ENCODE measurements around the gene EIF4B. TPM values are rescaled to one million over a fixed set of nuclear protein-coding genes. Genes with fewer than 3 reads are reported as not detected.

EIF4B gene
- total RNA-seq, 3 donors from 2014 or later = 341 to 535 (median 345) TPM

- intact Hi-C loops (cut with DNase I, micrococcal nuclease) = loop anchor here in 1 of 2 donors (5.0 kb wide), 1 partner anchor 68 kb away; no protein-coding TSS in a partner anchor
- Histone ChIP-seq H3K4me1 (ENCODE audit: low read depth) (peaks cover 6% of the 10 kb centered on the region), H3K4me3 (no peak overlapping the region), H3K9me3 (no peaks in the 10 kb centered on the region), H3K36me3 (ENCODE audit: low read depth) (no peaks in the 10 kb centered on the region)
- ATAC-seq (peak; percentile 84), DNase-seq (peak; percentile 72 to 93 (median 80))
- no peak for TF ChIP-seq CTCF (IDR thresholded peaks at IDR 0.05)
Measured at GRCh38 chr12:52969828-52970569, 36.3 kb upstream of the EIF4B start.

GRCh38 chr12:52971679-52972329 is 34.5 kb upstream of the EIF4B start:
- Histone ChIP-seq H3K4me1 (ENCODE audit: low read depth) (peaks cover 15% of the 10 kb centered on the region), H3K9me3 (no peaks in the 10 kb centered on the region), H3K4me3 (no peak overlapping the region), H3K36me3 (ENCODE audit: low read depth) (no peaks in the 10 kb centered on the region)
- intact Hi-C loops (cut with DNase I, micrococcal nuclease) = loop anchor here in 1 of 2 donors (5.0 kb wide), 1 partner anchor 70 kb away; no protein-coding TSS in a partner anchor
- DNase-seq (peak; percentile 55 to 63 (median 60)), ATAC-seq (peak; percentile 74)
- TF ChIP-seq CTCF (IDR thresholded peaks at IDR 0.05) = no peak

GRCh38 chr12:52975204-52975603 is 31.1 kb upstream of the EIF4B start:
- ATAC-seq = peak; percentile 12
- Histone ChIP-seq H3K36me3 (ENCODE audit: low read depth) (no peaks in the 10 kb centered on the region), H3K4me3 (no peak overlapping the region), H3K9me3 (no peaks in the 10 kb centered on the region), H3K4me1 (ENCODE audit: low read depth) (peaks cover 15% of the 10 kb centered on the region)
- intact Hi-C loops (cut with DNase I, micrococcal nuclease) = loop anchor here in 1 of 2 donors (5.0 kb wide), 1 partner anchor 88 kb away; no protein-coding TSS in a partner anchor
- no peak for DNase-seq
- no peak for TF ChIP-seq CTCF (IDR thresholded peaks at IDR 0.05)

GRCh38 chr12:52975820-52976573 is 30.3 kb upstream of the EIF4B start:
- intact Hi-C loops (cut with DNase I, micrococcal nuclease) = loop anchor here in 1 of 2 donors (5.0 kb wide), 1 partner anchor 89 kb away; no protein-coding TSS in a partner anchor
- no peak overlapping the region for H3K4me3 ChIP-seq
- DNase-seq = peak; percentile 66 to 82 (median 77)
- H3K36me3 ChIP-seq (ENCODE audit: low read depth) = no peaks in the 10 kb centered on the region
- H3K9me3 ChIP-seq = no peaks in the 10 kb centered on the region
- peaks cover 15% of the 10 kb centered on the region for H3K4me1 ChIP-seq (ENCODE audit: low read depth)
- peak; percentile 70 for ATAC-seq
- peak; percentile 20 for TF ChIP-seq CTCF (IDR thresholded peaks at IDR 0.05)

- Histone ChIP-seq H3K9me3 (no peaks in the 10 kb centered on the region), H3K4me1 (ENCODE audit: low read depth) (peaks cover 15% of the 10 kb centered on the region), H3K36me3 (ENCODE audit: low read depth) (no peaks in the 10 kb centered on the region), H3K4me3 (no peak overlapping the region)
- intact Hi-C loops (cut with DNase I, micrococcal nuclease) = loop anchor here in 1 of 2 donors (5.0 kb wide), 1 partner anchor 89 kb away; no protein-coding TSS in a partner anchor
- DNase-seq (no peak), ATAC-seq (no peak)
- no peak for TF ChIP-seq CTCF (IDR thresholded peaks at IDR 0.05)
Measured at GRCh38 chr12:52976574-52977071, 29.6 kb upstream of the EIF4B start.

Data from mucosa of descending colon (tissue), 3 donors.